ENCODE data around the gene RPL36. TPM values are rescaled to one million over a fixed set of nuclear protein-coding genes. Genes with fewer than 3 reads are reported as not detected.

Gene RPL36
- polyA plus RNA-seq, 1 donor (not counting 4 experiments of a cell fraction or from before 2014, with no cell fraction given) = 636 TPM

GRCh38 chr19:5671600-5671999, 18.5 kb upstream of the RPL36 start:
- Histone ChIP-seq H3K36me3 (ENCODE audit: control insufficient read depth in 2 of 2, extremely low read depth in 1 of 2, insufficient read depth in 2 of 2, low read length in 2 of 2) (peaks cover 22 to 26% of the 10 kb centered on the region in 2 experiments), H3K27me3 (ENCODE audit: control insufficient read depth, extremely low read depth, insufficient read depth, low read length) (no peaks in the 10 kb centered on the region), H4K20me1 (ENCODE audit: control insufficient read depth, extremely low read depth, insufficient read depth, low read length) (no peaks in the 10 kb centered on the region), H3K9ac (ENCODE audit: control insufficient read depth, extremely low read depth, insufficient read depth, low read length) (no peak overlapping the region), H3K27ac (ENCODE audit: control insufficient read depth, insufficient read depth, low read length) (no peak overlapping the region), H3K79me2 (ENCODE audit: control insufficient read depth, insufficient read depth, low read length) (no peaks in the 10 kb centered on the region), H3K4me1 (ENCODE audit: control insufficient read depth, extremely low read depth, insufficient read depth, low read length) (no peaks in the 10 kb centered on the region), H2AFZ (ENCODE audit: control insufficient read depth, low read length) (no peak overlapping the region), H3K4me2 (ENCODE audit: control insufficient read depth, extremely low read depth, insufficient read depth, low read depth, low read length) (no peak overlapping the region), H3K9me3 (ENCODE audit: control insufficient read depth, low read depth, low read length) (no peaks in the 10 kb centered on the region), H3K9me1 (ENCODE audit: control insufficient read depth, extremely low read depth, insufficient read depth, low read length) (no peaks in the 10 kb centered on the region), H3K4me3 (ENCODE audit: control insufficient read depth in 2 of 3, extremely low read depth in 1 of 3, insufficient read depth in 2 of 3, low read depth in 1 of 3, low read length in 3 of 3) (no peak overlapping the region)
- no peak for TF ChIP-seq EZH2 (IDR thresholded peaks at IDR 0.05; ENCODE audit: low read length)
- no peak for TF ChIP-seq CTCF (optimal IDR thresholded peaks at IDR 0.05 in 1 of 3, IDR thresholded peaks at IDR 0.05 in 1 of 3, conservative IDR thresholded peaks at IDR 0.05 in 1 of 3; ENCODE audit: extremely low read depth in 1 of 3, insufficient read depth in 2 of 3, low read length in 3 of 3)
- FAIRE-seq = no peak
- dilution Hi-C loops (cut with MboI; ENCODE audit: extremely low pct_ligation_motif_present, low sequenced_read_pairs) = no loop called here
- DNase-seq (ENCODE audit: low read depth, low spot score) = no peak

- FAIRE-seq = no peak
- no peak overlapping the region for H3K4me2 ChIP-seq (ENCODE audit: control insufficient read depth, extremely low read depth, insufficient read depth, low read depth, low read length)
- no peak overlapping the region for H3K9ac ChIP-seq (ENCODE audit: control insufficient read depth, extremely low read depth, insufficient read depth, low read length)
- no peaks in the 10 kb centered on the region for H3K9me3 ChIP-seq (ENCODE audit: control insufficient read depth, low read depth, low read length)
- TF ChIP-seq CTCF (optimal IDR thresholded peaks at IDR 0.05 in 1 of 3, IDR thresholded peaks at IDR 0.05 in 1 of 3, conservative IDR thresholded peaks at IDR 0.05 in 1 of 3; ENCODE audit: extremely low read depth in 1 of 3, insufficient read depth in 2 of 3, low read length in 3 of 3) = no peak
- TF ChIP-seq EZH2 (IDR thresholded peaks at IDR 0.05; ENCODE audit: low read length) = no peak
- H2AFZ ChIP-seq (ENCODE audit: control insufficient read depth, low read length) = no peak overlapping the region
- no peaks in the 10 kb centered on the region for H4K20me1 ChIP-seq (ENCODE audit: control insufficient read depth, extremely low read depth, insufficient read depth, low read length)
- no peaks in the 10 kb centered on the region for H3K4me1 ChIP-seq (ENCODE audit: control insufficient read depth, extremely low read depth, insufficient read depth, low read length)
- H3K79me2 ChIP-seq (ENCODE audit: control insufficient read depth, insufficient read depth, low read length) = no peaks in the 10 kb centered on the region
- H3K9me1 ChIP-seq (ENCODE audit: control insufficient read depth, extremely low read depth, insufficient read depth, low read length) = no peaks in the 10 kb centered on the region
- H3K4me3 ChIP-seq (ENCODE audit: control insufficient read depth in 2 of 3, extremely low read depth in 1 of 3, insufficient read depth in 2 of 3, low read depth in 1 of 3, low read length in 3 of 3) = no peak overlapping the region
- no peak for DNase-seq (ENCODE audit: low read depth, low spot score)
- dilution Hi-C loops (cut with MboI; ENCODE audit: extremely low pct_ligation_motif_present, low sequenced_read_pairs) = no loop called here
- H3K27ac ChIP-seq (ENCODE audit: control insufficient read depth, insufficient read depth, low read length) = no peak overlapping the region
- H3K36me3 ChIP-seq (ENCODE audit: control insufficient read depth in 2 of 2, extremely low read depth in 1 of 2, insufficient read depth in 2 of 2, low read length in 2 of 2) = peaks cover 15 to 18% of the 10 kb centered on the region in 2 experiments
- no peaks in the 10 kb centered on the region for H3K27me3 ChIP-seq (ENCODE audit: control insufficient read depth, extremely low read depth, insufficient read depth, low read length)
Observed at GRCh38 chr19:5672708-5673459, 17.2 kb upstream of the RPL36 start.
